Stimulated activated CD4-positive, alpha-beta T cell treated with anti-CD3 and anti-CD28 coated beads, TNF-alpha, amount 100 ng/mL, for 4 hours (primary cell): ENCODE measurements around the gene TARBP2.

Source experiments
- DNase-seq, 3 experiments: peaks; one replicate each; pipeline ENCODE4 v3.0.0-alpha.2; 2020; ENCODE audit warnings: low read depth in 3 of 3

Gene TARBP2

GRCh38 chr12:53552361-53553327, 51.6 kb downstream of the TARBP2 start:
- no peak for DNase-seq
